GM13976 (cell line): ENCODE results near the gene ASPRV1.

Source experiments
- DNase-seq: peaks from one replicate; pipeline ENCODE4 v3.0.0; 2012; ENCODE audit warnings: low spot score
- in situ Hi-C: fragments of 300-500 bp; cut with MboI; formaldehyde crosslinking; loops from one replicate; pipeline ENCODE4 v1.12.0; 2022; ENCODE audit warnings: low sequenced_read_pairs, mixed read lengths, inconsistent platforms; ENCODE audit not compliant: unreplicated experiment
- TF ChIP-seq, protein P1 (sequence below): IDR thresholded peaks from 2 replicates; pipeline ENCODE4 v1.5.1; 2012; ENCODE audit warnings: borderline replicate concordance, mild to moderate bottlenecking; ENCODE audit not compliant: insufficient read depth; ENCODE audit errors: extremely low read depth, missing control alignments, control extremely low read depth

The ASPRV1 gene

DNA sequence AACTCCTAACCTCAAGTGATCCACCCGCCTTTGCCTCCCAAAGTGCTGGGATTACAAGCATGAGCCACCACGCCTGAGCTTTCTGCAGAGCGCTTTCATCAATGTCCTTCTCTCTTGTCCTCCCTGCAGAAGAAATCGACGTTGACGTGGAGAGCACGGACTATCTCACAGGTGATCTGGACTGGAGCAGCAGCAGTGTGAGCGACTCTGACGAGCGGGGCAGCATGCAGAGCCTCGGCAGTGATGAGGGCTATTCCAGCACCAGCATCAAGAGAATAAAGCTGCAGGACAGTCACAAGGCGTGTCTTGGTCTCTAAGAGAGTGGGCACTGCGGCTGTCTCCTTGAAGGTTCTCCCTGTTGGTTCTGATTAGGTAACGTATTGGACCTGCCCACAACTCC, 23.5 kb downstream of the ASPRV1 start:
- TF ChIP-seq, protein P1, sequence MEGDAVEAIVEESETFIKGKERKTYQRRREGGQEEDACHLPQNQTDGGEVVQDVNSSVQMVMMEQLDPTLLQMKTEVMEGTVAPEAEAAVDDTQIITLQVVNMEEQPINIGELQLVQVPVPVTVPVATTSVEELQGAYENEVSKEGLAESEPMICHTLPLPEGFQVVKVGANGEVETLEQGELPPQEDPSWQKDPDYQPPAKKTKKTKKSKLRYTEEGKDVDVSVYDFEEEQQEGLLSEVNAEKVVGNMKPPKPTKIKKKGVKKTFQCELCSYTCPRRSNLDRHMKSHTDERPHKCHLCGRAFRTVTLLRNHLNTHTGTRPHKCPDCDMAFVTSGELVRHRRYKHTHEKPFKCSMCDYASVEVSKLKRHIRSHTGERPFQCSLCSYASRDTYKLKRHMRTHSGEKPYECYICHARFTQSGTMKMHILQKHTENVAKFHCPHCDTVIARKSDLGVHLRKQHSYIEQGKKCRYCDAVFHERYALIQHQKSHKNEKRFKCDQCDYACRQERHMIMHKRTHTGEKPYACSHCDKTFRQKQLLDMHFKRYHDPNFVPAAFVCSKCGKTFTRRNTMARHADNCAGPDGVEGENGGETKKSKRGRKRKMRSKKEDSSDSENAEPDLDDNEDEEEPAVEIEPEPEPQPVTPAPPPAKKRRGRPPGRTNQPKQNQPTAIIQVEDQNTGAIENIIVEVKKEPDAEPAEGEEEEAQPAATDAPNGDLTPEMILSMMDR, result no peak
- no peak for DNase-seq
- in situ Hi-C loops, result no loop called here

GRCh38 chr2:69936906-69937305, 24.5 kb downstream of the ASPRV1 start:
- in situ Hi-C loops, result no loop called here
- TF ChIP-seq, protein P1, result no peak
- no peak for DNase-seq

DNA sequence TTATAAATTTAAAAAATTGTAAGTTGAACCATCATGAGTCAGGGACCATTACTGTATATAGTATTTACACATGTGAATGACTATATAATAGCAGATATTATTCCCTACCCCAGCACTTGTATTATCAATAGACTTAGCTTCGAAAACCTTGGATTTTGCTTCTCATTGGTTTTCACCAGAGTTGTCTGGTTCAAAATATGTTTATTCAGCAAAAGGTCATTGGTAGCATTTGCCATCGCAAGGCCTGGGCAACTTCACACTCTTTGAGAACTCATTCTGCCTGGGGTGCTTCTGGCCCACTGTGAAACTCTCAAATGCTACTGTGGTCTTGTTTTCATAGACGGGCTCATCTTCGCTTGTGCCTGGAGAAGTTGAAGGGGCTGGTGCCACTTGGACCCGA, 26.4 kb downstream of the ASPRV1 start:
- in situ Hi-C loops, result no loop called here
- DNase-seq, result no peak
- TF ChIP-seq, protein P1, result no peak

DNA sequence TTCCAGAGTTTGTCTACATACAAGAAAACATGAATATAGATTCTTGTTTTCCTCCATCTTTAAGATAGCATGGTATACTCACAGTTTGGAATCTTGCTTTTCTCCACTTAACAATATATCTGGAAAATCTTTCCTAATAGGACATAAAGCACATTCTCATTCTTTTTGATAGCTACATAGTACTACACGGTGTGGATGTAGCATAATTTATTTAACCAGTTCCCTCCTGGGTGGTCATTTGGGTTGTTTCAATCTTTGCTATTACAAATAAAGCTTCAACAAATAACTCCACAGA, 26.9 kb downstream of the ASPRV1 start:
- in situ Hi-C loops, result no loop called here
- TF ChIP-seq, protein P1, result no peak
- no peak for DNase-seq

DNA sequence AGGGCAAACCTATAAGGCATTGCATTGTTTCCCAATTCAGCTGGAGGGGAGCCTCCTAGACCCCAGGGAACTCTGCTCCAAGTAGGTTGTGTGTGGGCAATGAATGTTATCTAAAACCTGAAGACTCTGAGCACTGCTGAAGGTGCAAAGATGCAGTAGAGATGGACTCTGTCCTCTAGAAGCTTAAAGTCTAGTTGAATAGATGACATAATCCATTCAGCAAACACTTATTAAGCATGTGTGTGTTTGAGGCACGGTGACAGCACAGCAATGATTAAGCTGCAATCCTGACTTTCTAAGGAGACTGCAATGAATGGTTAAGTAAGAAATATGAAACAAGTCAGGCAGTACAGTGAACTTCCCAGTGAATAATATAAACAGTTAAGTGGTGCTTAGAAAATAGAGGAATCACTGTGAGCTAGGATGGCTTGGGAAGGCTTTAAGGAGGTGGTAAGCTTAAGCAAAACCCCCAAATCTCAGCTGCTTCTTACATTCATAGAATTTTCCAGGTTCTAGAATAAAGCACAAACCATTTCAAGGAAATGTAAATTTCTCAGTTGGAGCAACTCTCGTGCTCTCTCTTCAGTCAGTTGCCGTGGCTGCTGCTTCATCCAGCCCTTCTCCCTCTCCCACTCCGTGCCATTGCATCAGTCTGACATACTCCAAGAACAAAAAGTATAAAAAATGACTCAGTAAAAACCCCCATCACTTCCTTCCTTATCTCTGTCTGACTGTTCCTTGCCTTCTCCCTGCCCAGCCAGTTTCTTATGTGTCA, 27.4 kb downstream of the ASPRV1 start:
- in situ Hi-C loops, result no loop called here
- TF ChIP-seq, protein P1, result no peak
- DNase-seq, result no peak

DNA sequence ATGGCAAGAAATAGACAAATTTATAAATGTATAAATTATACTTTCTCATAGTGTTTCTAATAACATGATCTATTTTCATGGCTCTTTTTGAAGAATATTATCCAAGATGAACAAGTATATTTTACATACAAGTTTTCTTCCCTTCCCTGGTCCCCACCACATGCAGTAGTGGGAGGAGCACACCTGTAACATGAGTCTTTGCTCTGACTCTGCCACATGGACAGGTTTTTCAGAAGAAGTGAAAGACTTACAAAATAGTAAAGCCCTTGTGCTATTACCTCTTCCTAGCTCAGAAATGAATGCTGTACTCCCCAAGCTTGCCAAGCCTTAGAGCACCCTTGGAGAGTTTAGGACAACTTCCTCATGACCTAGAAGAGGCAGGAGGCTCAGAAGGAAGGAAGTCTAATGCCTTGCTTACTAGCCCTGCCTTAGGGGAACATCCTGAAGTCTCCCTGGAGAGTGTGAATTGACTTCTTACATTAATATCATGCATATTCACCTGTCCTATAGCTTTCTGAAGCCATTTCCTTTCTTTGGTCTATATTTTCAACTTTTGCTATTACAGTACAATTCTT, 28.1 kb downstream of the ASPRV1 start:
- in situ Hi-C loops, result no loop called here
- no peak for DNase-seq
- TF ChIP-seq, protein P1, result no peak
